ENCODE results near the gene SNRK.

The SNRK gene

DNA sequence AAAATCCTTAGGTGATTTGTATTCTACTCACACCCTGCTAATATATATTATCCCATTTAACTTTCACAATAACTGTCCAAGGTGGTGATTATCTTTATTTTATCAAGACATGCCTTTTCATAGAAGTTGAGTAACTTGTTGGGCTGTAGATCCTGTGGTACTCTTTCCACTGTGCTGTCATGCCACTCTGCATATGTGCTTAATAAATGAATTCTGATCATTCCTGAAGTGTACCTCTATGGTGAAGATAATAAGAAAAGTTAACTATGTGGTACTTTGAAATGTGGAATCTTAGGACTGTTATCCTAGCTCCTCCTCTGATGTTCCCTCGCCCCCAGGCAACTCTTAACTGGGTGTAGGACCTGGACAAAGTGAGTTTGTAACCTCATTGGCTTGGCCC, 5.2 kb downstream of the SNRK start:
- FAIRE-seq (no peak), DNase-seq (ENCODE audit: insufficient read length) (no peak)
- TF ChIP-seq POLR2AphosphoS5 (IDR thresholded peaks at IDR 0.05; ENCODE audit: low read depth, low read length) (no peak), TAF1 (IDR thresholded peaks at IDR 0.05; ENCODE audit: borderline replicate concordance, low read depth, low read length) (no peak), POLR2A (IDR thresholded peaks at IDR 0.05; ENCODE audit: low read depth, low read length) (no peak)

- no peak for TF ChIP-seq POLR2AphosphoS5 (IDR thresholded peaks at IDR 0.05; ENCODE audit: low read depth, low read length)
- no peak for TF ChIP-seq TAF1 (IDR thresholded peaks at IDR 0.05; ENCODE audit: borderline replicate concordance, low read depth, low read length)
- TF ChIP-seq POLR2A (IDR thresholded peaks at IDR 0.05; ENCODE audit: low read depth, low read length), result no peak
- DNase-seq (ENCODE audit: insufficient read length) (no peak), FAIRE-seq (peak; percentile 46)
Measured at GRCh38 chr3:43294975-43295374, 8.6 kb downstream of the SNRK start.

GRCh38 chr3:43296565-43296964, 10.2 kb downstream of the SNRK start:
- peak; percentile 98 for FAIRE-seq
- DNase-seq (ENCODE audit: insufficient read length), result no peak
- TF ChIP-seq POLR2AphosphoS5 (IDR thresholded peaks at IDR 0.05; ENCODE audit: low read depth, low read length) (no peak), TAF1 (IDR thresholded peaks at IDR 0.05; ENCODE audit: borderline replicate concordance, low read depth, low read length) (no peak), POLR2A (IDR thresholded peaks at IDR 0.05; ENCODE audit: low read depth, low read length) (no peak)

DNA sequence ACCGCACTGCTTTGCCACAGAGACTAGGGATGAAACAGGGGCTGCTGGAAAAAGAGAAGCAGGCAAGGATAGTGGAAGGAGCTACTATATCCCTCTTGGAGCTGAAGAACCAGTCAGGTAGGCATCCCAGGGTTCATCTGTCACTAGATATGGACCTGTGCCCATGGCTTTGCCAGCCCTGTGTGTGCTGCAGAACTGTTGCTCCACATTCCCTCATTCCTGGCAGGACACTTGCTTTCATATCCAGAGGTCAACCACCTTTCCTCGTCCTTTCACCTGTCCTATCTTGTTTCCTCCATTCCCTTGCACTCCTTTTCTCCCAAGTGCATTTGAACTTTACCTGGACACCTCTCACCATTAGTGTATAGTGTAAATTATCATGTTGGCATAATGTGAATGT, 12.0 kb downstream of the SNRK start:
- DNase-seq (ENCODE audit: insufficient read length) (no peak), FAIRE-seq (peak; percentile 67)
- TF ChIP-seq TAF1 (IDR thresholded peaks at IDR 0.05; ENCODE audit: borderline replicate concordance, low read depth, low read length) (no peak), POLR2AphosphoS5 (IDR thresholded peaks at IDR 0.05; ENCODE audit: low read depth, low read length) (no peak), POLR2A (IDR thresholded peaks at IDR 0.05; ENCODE audit: low read depth, low read length) (no peak)

DNA sequence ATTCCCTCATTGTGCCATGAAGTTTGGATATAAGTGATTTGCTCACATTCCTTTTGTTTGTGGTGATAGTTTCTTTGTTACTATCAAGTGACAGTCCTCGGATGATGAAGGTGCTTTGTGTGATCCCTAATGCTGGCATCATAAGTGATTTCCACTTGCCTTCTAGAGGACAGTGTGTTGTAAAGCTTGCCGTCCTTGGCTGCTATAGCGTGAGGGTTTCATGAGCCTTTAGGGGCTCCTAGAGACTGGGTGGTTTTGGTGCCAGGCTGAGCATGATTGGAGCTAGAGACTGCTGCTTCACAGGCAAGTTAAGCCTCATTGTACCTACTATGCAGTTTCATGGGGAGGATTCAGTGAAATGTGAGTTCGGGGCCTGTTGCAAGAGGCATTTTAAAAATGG, 12.4 kb downstream of the SNRK start:
- no peak for DNase-seq (ENCODE audit: insufficient read length)
- FAIRE-seq, result peak; percentile 71

GRCh38 chr3:43302116-43302880, 16.0 kb downstream of the SNRK start:
- FAIRE-seq (no peak), DNase-seq (ENCODE audit: insufficient read length) (no peak)
- TF ChIP-seq POLR2AphosphoS5 (IDR thresholded peaks at IDR 0.05; ENCODE audit: low read depth, low read length), result no peak
- no peak for TF ChIP-seq TAF1 (IDR thresholded peaks at IDR 0.05; ENCODE audit: borderline replicate concordance, low read depth, low read length)
- no peak for TF ChIP-seq POLR2A (IDR thresholded peaks at IDR 0.05; ENCODE audit: low read depth, low read length)

More for the DNA sequence above, 12.4 kb downstream of the SNRK start:
- TF ChIP-seq POLR2A (IDR thresholded peaks at IDR 0.05; ENCODE audit: low read depth, low read length) (no peak), TAF1 (IDR thresholded peaks at IDR 0.05; ENCODE audit: borderline replicate concordance, low read depth, low read length) (no peak), POLR2AphosphoS5 (IDR thresholded peaks at IDR 0.05; ENCODE audit: low read depth, low read length) (no peak)

GRCh38 chr3:43304126-43304525, 17.8 kb downstream of the SNRK start:
- DNase-seq (ENCODE audit: insufficient read length), result no peak
- no peak for FAIRE-seq
- TF ChIP-seq POLR2AphosphoS5 (IDR thresholded peaks at IDR 0.05; ENCODE audit: low read depth, low read length) (no peak), POLR2A (IDR thresholded peaks at IDR 0.05; ENCODE audit: low read depth, low read length) (no peak), TAF1 (IDR thresholded peaks at IDR 0.05; ENCODE audit: borderline replicate concordance, low read depth, low read length) (no peak)

DNA sequence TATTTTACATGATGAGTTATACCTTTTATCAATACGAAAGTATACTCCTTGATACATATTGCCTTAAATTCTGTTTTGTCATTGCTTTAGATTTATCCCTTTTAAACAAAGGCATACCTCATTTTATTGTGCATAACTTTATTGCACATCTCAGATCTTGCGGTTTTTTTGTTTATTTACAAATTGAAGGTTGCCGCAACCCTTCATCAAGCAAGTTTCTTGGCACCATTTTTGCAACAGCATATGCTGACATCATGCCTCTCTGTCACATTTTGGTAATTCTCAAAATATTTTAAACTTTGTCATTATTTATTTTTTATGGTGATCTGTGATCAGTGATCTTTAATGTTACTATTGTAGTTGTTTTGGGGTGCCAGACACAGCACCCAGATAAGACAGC, 20.9 kb downstream of the SNRK start:
- TF ChIP-seq POLR2A (IDR thresholded peaks at IDR 0.05; ENCODE audit: low read depth, low read length) (no peak), POLR2AphosphoS5 (IDR thresholded peaks at IDR 0.05; ENCODE audit: low read depth, low read length) (no peak), TAF1 (IDR thresholded peaks at IDR 0.05; ENCODE audit: borderline replicate concordance, low read depth, low read length) (no peak)
- FAIRE-seq (no peak), DNase-seq (ENCODE audit: insufficient read length) (no peak)

GRCh38 chr3:43307649-43308048, 21.3 kb downstream of the SNRK start:
- FAIRE-seq (no peak), DNase-seq (ENCODE audit: insufficient read length) (no peak)
- TF ChIP-seq TAF1 (IDR thresholded peaks at IDR 0.05; ENCODE audit: borderline replicate concordance, low read depth, low read length), result no peak
- no peak for TF ChIP-seq POLR2AphosphoS5 (IDR thresholded peaks at IDR 0.05; ENCODE audit: low read depth, low read length)
- TF ChIP-seq POLR2A (IDR thresholded peaks at IDR 0.05; ENCODE audit: low read depth, low read length), result no peak

DNA sequence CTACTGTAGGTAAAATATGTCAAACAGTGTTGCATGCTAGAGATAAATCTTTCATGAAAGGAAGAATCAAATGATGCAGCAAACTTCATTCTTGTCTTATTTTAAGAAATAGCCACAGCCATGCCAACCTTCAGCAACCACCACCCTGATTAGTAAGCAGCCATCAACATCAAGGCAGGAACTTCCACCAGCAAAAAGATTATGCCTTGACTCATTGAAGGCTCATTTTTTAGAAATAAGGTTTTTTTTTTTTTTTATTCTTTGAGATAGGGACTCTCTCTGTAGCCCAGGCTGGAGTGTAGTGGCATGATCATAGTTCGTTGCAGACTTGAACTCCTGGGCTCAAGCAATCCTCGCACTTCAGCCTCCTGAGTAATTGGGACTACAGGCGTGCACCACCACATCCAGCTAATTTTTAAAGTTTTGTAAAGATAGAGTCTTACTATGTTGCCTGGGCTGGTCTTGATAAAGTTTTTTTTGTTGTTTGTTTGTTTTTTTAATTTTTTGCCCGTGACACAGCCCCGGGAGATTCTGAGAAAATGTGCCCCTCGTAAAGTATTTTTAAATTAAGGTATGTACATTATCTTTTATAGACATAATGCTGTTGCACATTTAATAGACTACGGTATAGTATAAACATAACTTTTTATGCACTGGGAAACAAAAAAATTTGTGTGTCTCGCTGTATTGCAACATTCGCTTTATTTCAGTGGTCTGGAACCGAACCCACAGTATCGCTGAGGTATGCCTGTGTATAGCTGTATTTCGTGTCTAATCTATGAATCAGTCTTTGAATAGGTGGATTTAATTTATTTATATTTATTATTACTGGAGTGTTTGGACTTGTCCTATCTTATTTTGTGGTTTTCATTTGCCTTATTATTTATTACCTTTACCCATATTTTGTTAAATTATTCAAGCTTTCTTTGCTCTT, 23.3 kb downstream of the SNRK start:
- DNase-seq (ENCODE audit: insufficient read length), result no peak
- FAIRE-seq, result no peak
- TF ChIP-seq TAF1 (IDR thresholded peaks at IDR 0.05; ENCODE audit: borderline replicate concordance, low read depth, low read length), result no peak
- TF ChIP-seq POLR2A (IDR thresholded peaks at IDR 0.05; ENCODE audit: low read depth, low read length), result no peak
- no peak for TF ChIP-seq POLR2AphosphoS5 (IDR thresholded peaks at IDR 0.05; ENCODE audit: low read depth, low read length)

GRCh38 chr3:43316783-43317460, 30.6 kb downstream of the SNRK start:
- no peak for DNase-seq (ENCODE audit: insufficient read length)
- FAIRE-seq, result no peak
- TF ChIP-seq POLR2AphosphoS5 (IDR thresholded peaks at IDR 0.05; ENCODE audit: low read depth, low read length) (no peak), POLR2A (IDR thresholded peaks at IDR 0.05; ENCODE audit: low read depth, low read length) (no peak), TAF1 (IDR thresholded peaks at IDR 0.05; ENCODE audit: borderline replicate concordance, low read depth, low read length) (no peak)

All from GM12892 (cell line).